Calu3 (cell line): ENCODE results near the gene LCORL. TPM values are rescaled to one million over a fixed set of nuclear protein-coding genes. Genes with fewer than 3 reads are reported as not detected.

Experiments
- BruUV-seq: library from RNA; stranded (reverse); fragments of 400-500 nt; replicated peaks from 2 replicates; lab custom pipeline; 2021; lab: Mats Ljungman, UMichigan
- CTCF ChIA-PET: fragments of 300-600 bp; sonication (Branson Sonifier 250); formaldehyde crosslinking; loops from one replicate; lab custom pipeline; 2022; ENCODE audit warnings: antibody characterized with exemption; lab: Charles Lee
- DNase-seq: peaks from one replicate; pipeline ENCODE4 v3.0.0; 2022
- H3K27ac Mint-ChIP-seq: one replicate; pipeline ENCODE4 v1.8.0; 2022; ENCODE audit warnings: mixed read lengths; ENCODE audit not compliant: unreplicated experiment
- H3K27me3 Mint-ChIP-seq: one replicate; pipeline ENCODE4 v1.8.0; 2022; ENCODE audit warnings: mixed read lengths; ENCODE audit not compliant: unreplicated experiment
- H3K36me3 Mint-ChIP-seq: one replicate; pipeline ENCODE4 v1.8.0; 2022; ENCODE audit warnings: mild to moderate bottlenecking, moderate library complexity, mixed read lengths; ENCODE audit not compliant: insufficient read depth, unreplicated experiment
- H3K4me1 Mint-ChIP-seq: one replicate; pipeline ENCODE4 v1.8.0; 2022; ENCODE audit warnings: mild to moderate bottlenecking, low read depth, mixed read lengths; ENCODE audit not compliant: unreplicated experiment
- H3K4me3 Mint-ChIP-seq: one replicate; pipeline ENCODE4 v1.8.0; 2022; ENCODE audit warnings: mild to moderate bottlenecking, low read depth, moderate library complexity, mixed read lengths; ENCODE audit not compliant: unreplicated experiment
- H3K9me3 Mint-ChIP-seq: one replicate; pipeline ENCODE4 v1.8.0; 2022; ENCODE audit warnings: low read depth, mixed read lengths; ENCODE audit not compliant: unreplicated experiment
- CTCF ChIP-seq: fragments of 200-600 bp; IDR thresholded peaks from one replicate; pipeline ENCODE4 v1.8.0; 2022; ENCODE audit warnings: antibody characterized with exemption; ENCODE audit not compliant: unreplicated experiment
- intact Hi-C: fragments of 100-400 bp; cut with micrococcal nuclease; formaldehyde crosslinking; loops from one replicate; pipeline ENCODE4 v1.10.0; 2022; ENCODE audit not compliant: unreplicated experiment
- total RNA-seq: library from RNA; stranded (reverse); gene quantifications from 2 replicates; pipeline ENCODE4 v1.2.3, GENCODE V29; 2022

Gene LCORL
- total RNA-seq, 1 experiment from 2014 or later: 15.4 TPM

- Mint-ChIP-seq H3K27ac (no peak overlapping the region), H3K4me1 (no peaks in the 10 kb centered on the region), H3K4me3 (no peak overlapping the region), H3K36me3 (no peaks in the 10 kb centered on the region), H3K27me3 (no peaks in the 10 kb centered on the region), H3K9me3 (no peaks in the 10 kb centered on the region)
- CTCF ChIA-PET: no interaction called here
- no TSS peak for BruUV-seq
- intact Hi-C loops: no loop called here
- no peak for TF ChIP-seq CTCF
- DNase-seq: no peak
Measured at GRCh38 chr4:17964576-17964975, 57.0 kb downstream of the LCORL start.

GRCh38 chr4:17962171-17962570 lies 59.4 kb downstream of the LCORL start:
- Mint-ChIP-seq H3K27me3 (no peaks in the 10 kb centered on the region), H3K4me3 (no peak overlapping the region), H3K27ac (no peak overlapping the region), H3K9me3 (no peaks in the 10 kb centered on the region), H3K36me3 (no peaks in the 10 kb centered on the region), H3K4me1 (no peaks in the 10 kb centered on the region)
- no peak for TF ChIP-seq CTCF
- no TSS peak for BruUV-seq
- DNase-seq: no peak
- CTCF ChIA-PET: no interaction called here
- intact Hi-C loops: no loop called here

GRCh38 chr4:17961249-17961648 lies 60.3 kb downstream of the LCORL start:
- TF ChIP-seq CTCF: no peak
- CTCF ChIA-PET: no interaction called here
- Mint-ChIP-seq H3K27me3 (no peaks in the 10 kb centered on the region), H3K4me3 (no peak overlapping the region), H3K4me1 (no peaks in the 10 kb centered on the region), H3K36me3 (no peaks in the 10 kb centered on the region), H3K27ac (no peak overlapping the region), H3K9me3 (no peaks in the 10 kb centered on the region)
- DNase-seq: no peak
- intact Hi-C loops: no loop called here
- no TSS peak for BruUV-seq

DNA sequence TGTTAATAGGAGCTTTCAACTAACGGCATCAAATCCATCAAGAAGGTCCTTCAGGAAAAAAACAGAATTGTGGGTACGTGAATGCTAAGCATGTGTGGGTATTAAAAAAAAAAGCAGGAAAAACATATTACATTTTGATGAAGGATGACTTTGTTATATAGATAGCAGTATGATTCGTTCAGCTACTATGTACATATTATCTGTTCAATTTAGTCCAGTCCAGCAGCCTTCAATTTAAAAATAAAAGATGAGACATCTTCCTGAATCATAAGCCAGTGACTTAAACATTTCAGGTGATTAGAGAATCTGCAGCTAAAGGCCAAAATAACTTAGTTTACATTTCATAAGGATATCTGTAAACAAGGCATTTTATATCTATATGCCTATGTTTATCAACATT lies 63.4 kb downstream of the LCORL start:
- no peak overlapping the region for H3K4me3 Mint-ChIP-seq
- CTCF ChIA-PET: no interaction called here
- no peaks in the 10 kb centered on the region for H3K9me3 Mint-ChIP-seq
- H3K36me3 Mint-ChIP-seq: no peaks in the 10 kb centered on the region
- DNase-seq: no peak
- no peak for TF ChIP-seq CTCF
- intact Hi-C loops: loop anchor here (5.0 kb wide), 1 partner anchor 116 kb away; no protein-coding TSS in a partner anchor
- no peaks in the 10 kb centered on the region for H3K27me3 Mint-ChIP-seq
- H3K27ac Mint-ChIP-seq: no peak overlapping the region
- H3K4me1 Mint-ChIP-seq: no peaks in the 10 kb centered on the region
- BruUV-seq: no TSS peak
